Limb (tissue), 2 donors: ENCODE measurements around the gene FLYWCH2.

Experiments used
- DNase-seq, 2 donors: peaks; one replicate each; pipeline ENCODE4 v3.0.0-alpha.2; 2016; ENCODE audit errors: extremely low spot score in 2 of 2

FLYWCH2 gene

GRCh38 chr16:2853531-2854073 is 29.4 kb upstream of the FLYWCH2 start:
- no peak for DNase-seq

GRCh38 chr16:2854700-2855309 is 28.2 kb upstream of the FLYWCH2 start:
- no peak for DNase-seq

GRCh38 chr16:2855536-2855935 is 27.5 kb upstream of the FLYWCH2 start:
- no peak for DNase-seq

- no peak for DNase-seq
Measured at GRCh38 chr16:2856061-2856670, 26.8 kb upstream of the FLYWCH2 start.

- DNase-seq = no peak
Measured at GRCh38 chr16:2856686-2857450, 26.1 kb upstream of the FLYWCH2 start.

GRCh38 chr16:2857451-2858244 is 25.4 kb upstream of the FLYWCH2 start, which contains the start of gene PRSS22:
PRSS22 (minus strand) TSS chr16:2858170; CDS start chr16:2858104, 66 bp downstream.
- no peak for DNase-seq

GRCh38 chr16:2858245-2859025 is 24.6 kb upstream of the FLYWCH2 start:
- DNase-seq = no peak

GRCh38 chr16:2859686-2860265 is 23.2 kb upstream of the FLYWCH2 start:
- DNase-seq = no peak

- no peak for DNase-seq
Measured at GRCh38 chr16:2860826-2861567, 22.0 kb upstream of the FLYWCH2 start.

- DNase-seq = no peak
Measured at GRCh38 chr16:2865651-2866050, 17.4 kb upstream of the FLYWCH2 start.

- DNase-seq = no peak
Measured at GRCh38 chr16:2866431-2866830, 16.6 kb upstream of the FLYWCH2 start.

GRCh38 chr16:2867661-2867986 is 15.4 kb upstream of the FLYWCH2 start:
- no peak for DNase-seq

- DNase-seq = peak; percentile 86 to 97
Measured at GRCh38 chr16:2867987-2868789, 14.8 kb upstream of the FLYWCH2 start.

GRCh38 chr16:2871926-2872325 is 11.1 kb upstream of the FLYWCH2 start:
- DNase-seq = no peak

- no peak for DNase-seq
Measured at GRCh38 chr16:2874032-2874911, 8.7 kb upstream of the FLYWCH2 start.

- peak; percentile 72 for DNase-seq
Measured at GRCh38 chr16:2874912-2875362, 8.1 kb upstream of the FLYWCH2 start.

- no peak for DNase-seq
Measured at GRCh38 chr16:2879854-2880508, 3.0 kb upstream of the FLYWCH2 start.
